ENCODE results near the gene KIAA1328. TPM values are rescaled to one million over a fixed set of nuclear protein-coding genes. Genes with fewer than 3 reads are reported as not detected.

KIAA1328 gene
- total and polyA plus RNA-seq, 7 donors = 2.1 to 18.9 (median 12.5) TPM

- Histone ChIP-seq H3K4me1 (peaks cover 0 to 14% (median 10%) of the 10 kb centered on the region in 4 donors), H3K27me3 (peaks cover 17 to 87% (median 55%) of the 10 kb centered on the region in 3 donors), H3K27ac (no peak overlapping the region), H3K4me3 (peak overlapping the region in 3 of 4 donors; percentile 29 to 46 (median 44)), H3K9me3 (no peaks in the 10 kb centered on the region), H3K36me3 (no peaks in the 10 kb centered on the region)
- intact Hi-C loops (cut with DNase I) = no loop called here
- no peak for DNase-seq
- 2 to 7% methylated on average over 49 of the region's 49 CpGs for WGBS, 2 donors
- TF ChIP-seq POLR2A (IDR thresholded peaks at IDR 0.05) (no peak), POLR2AphosphoS5 (IDR thresholded peaks at IDR 0.05) (no peak), CTCF (IDR thresholded peaks at IDR 0.05) (no peak), EP300 (IDR thresholded peaks at IDR 0.05) (no peak)
Observed at GRCh38 chr18:37254236-37254754, 425.4 kb downstream of the KIAA1328 start.

GRCh38 chr18:37254973-37255372 is 426.0 kb downstream of the KIAA1328 start:
- Histone ChIP-seq H3K9me3 (no peaks in the 10 kb centered on the region), H3K27ac (no peak overlapping the region), H3K36me3 (no peaks in the 10 kb centered on the region), H3K27me3 (peaks cover 17 to 87% (median 54%) of the 10 kb centered on the region in 3 donors), H3K4me1 (peaks cover 0 to 14% (median 10%) of the 10 kb centered on the region in 4 donors), H3K4me3 (no peak overlapping the region)
- intact Hi-C loops (cut with DNase I) = no loop called here
- no peak for TF ChIP-seq POLR2AphosphoS5 (IDR thresholded peaks at IDR 0.05)
- no peak for TF ChIP-seq EP300 (IDR thresholded peaks at IDR 0.05)
- no peak for TF ChIP-seq POLR2A (IDR thresholded peaks at IDR 0.05)
- TF ChIP-seq CTCF (IDR thresholded peaks at IDR 0.05) = no peak
- no peak for DNase-seq
- WGBS, 2 donors = 40 to 65% methylated on average over 12 of the region's 12 CpGs

- Histone ChIP-seq H3K36me3 (no peaks in the 10 kb centered on the region), H3K27ac (no peak overlapping the region), H3K9me3 (no peaks in the 10 kb centered on the region), H3K4me3 (no peak overlapping the region), H3K27me3 (peaks cover 17 to 81% (median 25%) of the 10 kb centered on the region in 3 donors), H3K4me1 (peaks cover 0 to 14% (median 10%) of the 10 kb centered on the region in 4 donors)
- no peak for TF ChIP-seq CTCF (IDR thresholded peaks at IDR 0.05)
- TF ChIP-seq POLR2A (IDR thresholded peaks at IDR 0.05) = no peak
- TF ChIP-seq EP300 (IDR thresholded peaks at IDR 0.05) = no peak
- no peak for TF ChIP-seq POLR2AphosphoS5 (IDR thresholded peaks at IDR 0.05)
- WGBS, 2 donors = 29 to 36% methylated on average over 9 of the region's 9 CpGs
- no peak for DNase-seq
- intact Hi-C loops (cut with DNase I) = no loop called here
Observed at GRCh38 chr18:37258131-37258530, 429.2 kb downstream of the KIAA1328 start.

- TF ChIP-seq POLR2AphosphoS5 (IDR thresholded peaks at IDR 0.05) = no peak
- TF ChIP-seq POLR2A (IDR thresholded peaks at IDR 0.05) = no peak
- TF ChIP-seq CTCF (IDR thresholded peaks at IDR 0.05) = no peak
- TF ChIP-seq EP300 (IDR thresholded peaks at IDR 0.05) = no peak
- Histone ChIP-seq H3K36me3 (no peaks in the 10 kb centered on the region), H3K4me1 (peaks cover 0 to 8% (median 6%) of the 10 kb centered on the region in 4 donors), H3K27me3 (peaks cover 10 to 75% (median 18%) of the 10 kb centered on the region in 3 donors), H3K4me3 (no peak overlapping the region), H3K9me3 (no peaks in the 10 kb centered on the region), H3K27ac (no peak overlapping the region)
- intact Hi-C loops (cut with DNase I) = no loop called here
- no peak for DNase-seq
- WGBS, 2 donors = 19 to 43% methylated on average over 11 of the region's 11 CpGs
Observed at GRCh38 chr18:37258819-37259218, 429.9 kb downstream of the KIAA1328 start.

- TF ChIP-seq CTCF (IDR thresholded peaks at IDR 0.05) = no peak
- no peak for TF ChIP-seq POLR2A (IDR thresholded peaks at IDR 0.05)
- no peak for TF ChIP-seq POLR2AphosphoS5 (IDR thresholded peaks at IDR 0.05)
- no peak overlapping the region for H3K4me3 ChIP-seq
- H3K27me3 ChIP-seq = peaks cover 2 to 66% (median 9%) of the 10 kb centered on the region in 3 donors
- H3K27ac ChIP-seq = no peak overlapping the region
- DNase-seq = no peak
- H3K9me3 ChIP-seq = no peaks in the 10 kb centered on the region
- H3K36me3 ChIP-seq = no peaks in the 10 kb centered on the region
- intact Hi-C loops (cut with DNase I) = no loop called here
- WGBS, 2 donors = 65 to 76% methylated on average over 5 of the region's 5 CpGs
- no peaks in the 10 kb centered on the region for H3K4me1 ChIP-seq
Observed at GRCh38 chr18:37259711-37260110, 430.8 kb downstream of the KIAA1328 start.
